Sigmoid colon (tissue), 4 donors: ENCODE results near the gene ABCD4.

Experiments
- CTCF ChIP-seq, 4 experiments: fragments of 450-650 bp in 3 of 4; fragments of 200-600 bp in 1 of 4; IDR thresholded peaks; one replicate each; pipeline ENCODE4 v1.5.1; 2016 to 2019; ENCODE audit warnings: antibody characterized with exemption in 4 of 4, mild to moderate bottlenecking in 3 of 4, moderate library complexity in 2 of 4
- POLR2AphosphoS5 ChIP-seq, 4 donors: sonication (generic); formaldehyde crosslinking; IDR thresholded peaks; one replicate each; pipeline ENCODE4 v1.6.1; 2017; ENCODE audit warnings: antibody characterized with exemption in 4 of 4

- TF ChIP-seq CTCF (IDR thresholded peaks at IDR 0.05) (no peak), POLR2AphosphoS5 (IDR thresholded peaks at IDR 0.05) (no peak)
These were observed 16.0 kb downstream of the ABCD4 start for GRCh38 chr14:74286736-74287135.
